ENCODE data around the gene AS3MT.
"Not testable (repeated sequence)": the region's sequence is repeated elsewhere in the genome, so short reads cannot be mapped to it uniquely, and the experiment has no call there.

AS3MT gene

DNA sequence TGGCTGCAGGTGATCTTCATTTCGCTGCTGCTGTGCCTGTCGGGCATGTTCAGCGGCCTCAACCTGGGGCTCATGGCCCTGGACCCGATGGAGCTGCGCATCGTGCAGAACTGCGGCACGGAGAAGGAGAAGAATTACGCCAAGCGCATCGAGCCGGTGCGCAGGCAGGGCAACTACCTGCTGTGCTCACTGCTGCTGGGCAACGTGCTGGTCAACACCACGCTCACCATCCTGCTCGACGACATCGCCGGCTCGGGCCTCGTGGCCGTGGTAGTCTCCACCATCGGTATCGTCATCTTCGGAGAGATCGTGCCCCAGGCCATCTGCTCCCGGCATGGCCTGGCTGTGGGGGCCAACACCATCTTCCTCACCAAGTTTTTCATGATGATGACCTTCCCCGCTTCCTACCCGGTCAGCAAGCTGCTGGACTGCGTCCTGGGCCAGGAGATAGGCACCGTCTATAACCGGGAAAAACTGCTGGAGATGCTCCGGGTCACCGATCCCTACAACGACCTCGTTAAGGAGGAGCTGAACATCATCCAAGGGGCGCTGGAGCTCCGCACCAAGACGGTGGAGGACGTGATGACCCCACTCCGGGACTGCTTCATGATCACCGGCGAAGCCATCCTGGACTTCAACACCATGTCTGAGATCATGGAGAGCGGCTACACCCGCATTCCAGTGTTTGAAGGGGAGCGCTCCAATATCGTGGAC, 50.1 kb downstream of the AS3MT start:
- no peak for DNase-seq (ENCODE audit: low read depth in 2 of 2, low spot score in 1 of 2)

DNA sequence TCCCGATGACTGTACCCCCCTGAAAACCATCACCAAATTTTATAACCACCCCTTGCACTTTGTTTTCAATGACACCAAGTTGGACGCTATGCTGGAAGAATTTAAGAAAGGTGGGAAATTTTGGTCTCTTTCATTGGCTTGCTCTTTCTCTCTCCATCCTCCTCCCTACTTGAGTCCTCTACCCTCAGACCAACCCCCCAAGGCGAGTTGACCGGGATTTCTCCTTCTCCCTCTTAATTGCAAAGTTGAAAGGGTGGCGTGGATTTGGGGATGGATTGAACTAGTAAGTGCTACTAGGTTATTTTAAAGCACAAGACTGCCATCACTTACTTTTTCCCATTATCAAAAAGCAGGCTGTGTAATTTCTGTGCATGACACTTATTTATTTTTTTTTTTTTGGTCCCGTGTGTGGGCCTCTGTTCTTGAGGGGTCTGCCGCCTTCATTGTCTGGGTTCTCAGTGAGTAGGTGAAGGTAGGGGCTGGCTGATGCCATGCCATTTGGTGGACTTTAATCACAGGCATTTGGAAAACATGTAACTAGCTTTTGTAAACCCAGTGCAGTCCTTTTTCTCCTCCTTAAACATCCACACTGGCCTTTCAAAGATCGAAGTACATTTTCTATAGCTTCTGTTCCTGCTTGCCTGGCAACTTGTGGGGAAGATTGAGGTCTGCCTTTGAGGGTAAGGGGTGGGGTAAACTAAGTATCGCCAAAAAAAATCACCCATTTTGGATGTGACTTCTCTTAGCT, 50.9 kb downstream of the AS3MT start:
- no peak for DNase-seq (ENCODE audit: low read depth in 2 of 2, low spot score in 1 of 2)

- DNase-seq (ENCODE audit: low read depth in 2 of 2, low spot score in 1 of 2) = no peak
Measured at GRCh38 chr10:102923601-102924000, 54.3 kb downstream of the AS3MT start.

- DNase-seq (ENCODE audit: low read depth in 2 of 2, low spot score in 1 of 2) = no peak
Measured at GRCh38 chr10:102926842-102927241, 57.6 kb downstream of the AS3MT start.

GRCh38 chr10:102927311-102928010, 58.2 kb downstream of the AS3MT start:
- DNase-seq (ENCODE audit: low read depth in 2 of 2, low spot score in 1 of 2) = no peak

DNA sequence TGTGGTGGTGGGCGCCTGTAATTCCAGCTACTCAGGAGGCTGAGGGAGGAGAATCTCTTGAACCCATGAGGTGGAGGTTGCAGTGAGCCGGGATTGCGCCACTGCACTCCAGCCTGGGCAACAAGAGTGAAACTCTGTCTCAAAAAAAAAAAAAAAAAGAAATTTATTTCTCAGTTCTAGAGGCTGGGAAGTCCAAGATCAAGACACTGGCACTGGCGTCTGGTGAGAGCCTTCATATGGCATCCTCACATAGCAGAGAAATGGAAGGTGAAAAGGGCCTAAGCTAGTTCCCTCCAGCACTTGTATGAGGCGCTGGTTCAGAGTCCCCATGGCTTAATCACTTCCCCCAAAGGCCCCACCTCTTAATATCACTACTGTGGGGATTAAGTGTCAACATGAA, 59.2 kb downstream of the AS3MT start:
- not testable (repeated sequence) for DNase-seq (ENCODE audit: low read depth in 2 of 2, low spot score in 1 of 2)

- no peak for DNase-seq (ENCODE audit: low read depth in 2 of 2, low spot score in 1 of 2)
Measured at GRCh38 chr10:102930720-102931119, 61.5 kb downstream of the AS3MT start.

DNA sequence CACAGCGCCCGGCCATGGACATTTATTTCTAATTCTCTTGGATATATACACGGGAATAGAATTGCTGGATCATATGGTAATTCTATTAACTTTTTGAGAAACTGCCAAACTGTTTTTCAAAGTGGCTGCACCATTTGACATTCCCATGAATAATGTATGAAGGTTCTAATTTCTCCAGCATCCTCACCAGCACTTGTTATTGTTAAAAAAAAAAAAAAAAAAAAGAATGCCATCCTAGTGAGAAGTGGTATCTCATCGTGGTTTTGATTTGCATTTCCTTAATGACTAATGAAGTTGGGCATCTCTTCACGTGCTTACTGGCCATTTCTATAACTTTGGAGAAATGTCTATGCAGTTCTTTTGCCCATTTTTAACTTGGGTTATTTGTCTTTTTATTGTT, 62.4 kb downstream of the AS3MT start:
- no peak for DNase-seq (ENCODE audit: low read depth in 2 of 2, low spot score in 1 of 2)

DNA sequence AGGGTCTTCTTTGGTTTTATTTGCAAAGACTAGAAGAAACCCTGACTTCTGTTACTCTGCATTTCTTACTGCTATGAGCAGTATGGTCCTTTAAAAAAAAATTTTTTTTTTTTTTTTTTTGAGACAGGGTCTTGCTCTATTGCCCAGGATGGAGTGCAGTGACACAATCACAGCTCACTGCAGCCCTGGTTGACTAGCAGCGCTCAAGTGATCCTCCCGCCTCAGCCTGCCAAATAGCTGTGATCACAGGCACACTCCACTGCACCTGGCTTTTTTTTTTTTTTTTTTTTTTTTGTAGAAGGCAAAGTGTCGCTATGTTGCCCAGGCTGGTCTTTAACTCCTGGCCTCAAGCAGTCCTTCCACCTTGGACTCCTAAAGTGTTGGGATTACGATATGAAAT, 66.2 kb downstream of the AS3MT start:
- no peak for DNase-seq (ENCODE audit: low read depth in 2 of 2, low spot score in 1 of 2)

GRCh38 chr10:102935939-102936605, 66.8 kb downstream of the AS3MT start:
- no peak for DNase-seq (ENCODE audit: low read depth in 2 of 2, low spot score in 1 of 2)

DNA sequence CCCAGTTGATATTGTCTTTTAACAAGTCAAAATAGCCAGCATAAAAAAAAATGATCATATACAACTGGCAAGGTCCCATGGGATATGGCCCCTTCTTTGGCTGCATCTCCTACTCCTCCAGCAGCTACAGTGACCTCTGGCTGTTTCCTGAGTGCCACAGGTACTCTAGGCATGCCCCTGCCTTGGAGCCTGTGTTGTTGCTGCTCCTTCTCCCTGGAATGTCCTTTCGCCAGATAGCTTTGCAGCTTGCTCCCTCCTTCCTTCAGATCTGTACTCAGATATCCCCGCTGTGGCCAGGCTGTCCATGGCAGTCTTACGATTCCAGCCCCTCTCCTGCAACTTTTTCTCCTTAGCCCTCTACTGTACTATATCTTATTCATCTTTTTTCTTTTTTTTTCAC, 72.1 kb downstream of the AS3MT start:
- no peak for DNase-seq (ENCODE audit: low read depth in 2 of 2, low spot score in 1 of 2)

GRCh38 chr10:102945449-102945848, 76.2 kb downstream of the AS3MT start:
- DNase-seq (ENCODE audit: low read depth in 2 of 2, low spot score in 1 of 2) = no peak

DNA sequence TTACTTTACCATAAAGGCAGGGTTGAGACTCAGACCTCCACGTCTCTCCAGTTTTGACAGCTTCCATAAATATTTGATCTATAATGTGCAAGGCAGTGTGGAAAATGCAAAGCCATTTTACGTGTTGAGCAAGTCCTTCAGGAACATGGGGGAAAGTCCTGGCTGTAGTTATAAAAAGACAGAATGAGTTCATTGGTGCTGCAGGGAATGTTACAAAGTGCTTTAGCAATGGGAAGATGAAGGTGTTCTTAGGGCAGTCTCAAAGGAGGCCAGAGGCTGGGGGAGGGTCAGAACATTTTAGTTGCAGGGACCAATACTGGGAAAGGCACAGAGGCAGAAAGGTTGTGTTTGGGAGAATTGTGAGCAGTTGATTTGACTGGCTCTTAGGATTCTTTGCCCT, 76.7 kb downstream of the AS3MT start:
- DNase-seq (ENCODE audit: low read depth in 2 of 2, low spot score in 1 of 2) = no peak

- DNase-seq (ENCODE audit: low read depth in 2 of 2, low spot score in 1 of 2) = no peak
Measured at GRCh38 chr10:102946992-102947391, 77.7 kb downstream of the AS3MT start.

DNA sequence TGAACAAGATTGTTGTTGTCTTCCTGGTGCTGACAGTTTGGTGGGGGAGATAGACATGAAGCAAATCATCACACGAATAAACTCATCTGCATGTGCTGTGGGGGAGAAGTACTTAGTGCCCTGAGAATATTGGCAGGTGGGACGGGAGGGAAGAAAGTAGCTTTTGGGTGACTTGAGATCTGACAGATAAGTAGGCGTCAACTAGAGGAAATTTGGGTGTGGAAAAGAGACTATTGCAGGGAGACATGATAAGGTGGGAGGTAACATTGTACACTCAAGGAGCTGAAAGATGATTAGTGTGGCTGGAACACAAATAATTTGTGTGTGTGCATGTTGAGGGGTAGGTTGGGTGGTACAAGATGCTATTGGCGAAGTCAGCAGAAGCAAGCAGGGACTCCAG, 78.9 kb downstream of the AS3MT start:
- DNase-seq (ENCODE audit: low read depth in 2 of 2, low spot score in 1 of 2) = no peak

- no peak for DNase-seq (ENCODE audit: low read depth in 2 of 2, low spot score in 1 of 2)
Measured at GRCh38 chr10:102948786-102949185, 79.5 kb downstream of the AS3MT start.

DNA sequence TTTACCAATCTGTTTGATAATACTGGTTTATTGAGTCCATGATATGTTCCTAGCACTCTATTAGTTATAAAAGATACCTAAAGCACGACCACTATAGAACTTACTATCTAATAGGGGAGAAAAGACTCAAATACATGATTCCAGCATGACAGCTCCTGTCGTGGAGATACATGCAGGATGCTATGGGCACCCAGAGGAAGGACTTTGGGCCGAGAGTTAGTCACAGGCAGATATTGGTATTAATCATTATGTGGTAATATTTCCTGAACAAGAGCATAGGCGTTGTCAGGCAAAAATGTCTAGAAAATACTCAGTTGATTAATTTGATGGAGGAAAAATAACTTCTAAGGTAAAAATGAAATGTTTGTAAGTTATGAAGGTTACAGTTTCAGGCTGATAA, 80.6 kb downstream of the AS3MT start:
- no peak for DNase-seq (ENCODE audit: low read depth in 2 of 2, low spot score in 1 of 2)

GRCh38 chr10:102951316-102951715, 82.0 kb downstream of the AS3MT start:
- DNase-seq (ENCODE audit: low read depth in 2 of 2, low spot score in 1 of 2) = no peak

All from stimulated activated CD8-positive, alpha-beta memory T cell treated with anti-CD3 and anti-CD28 coated beads, Interleukin-4, amount 100 ng/mL, for 4 hours (primary cell).